Loucy (cell line): Measurements from ENCODE around the gene SHROOM4.

Experiments
- CTCF ChIP-seq: fragments of 200-600 bp; sonication (generic); conservative IDR thresholded peaks from 2 replicates; pipeline ENCODE4 v1.5.1; 2014; ENCODE audit warnings: mild to moderate bottlenecking, antibody characterized with exemption, low read length
- EZH2phosphoT487 ChIP-seq: fragments of 200-600 bp; IDR thresholded peaks from 2 replicates; pipeline ENCODE4 v1.6.1; 2018; ENCODE audit warnings: antibody characterized with exemption, mild to moderate bottlenecking, moderate library complexity, borderline replicate concordance

GRCh38 chrX:50726296-50726695 is 87.7 kb downstream of the SHROOM4 start:
- TF ChIP-seq CTCF: no peak
- no peak for TF ChIP-seq EZH2phosphoT487
